BE2C (cell line): ENCODE data around the gene SLC25A17.

Experiments
- DNase-seq: peaks from one replicate; pipeline ENCODE4 v3.0.0-alpha.2; 2020
- H3K27me3 ChIP-seq: fragments of 250-450 bp; sonication (Bioruptor Pico); 2 replicates; pipeline ENCODE4 v1.5.1; 2020; ENCODE audit warnings: mild to moderate bottlenecking
- H3K36me3 ChIP-seq: fragments of 250-450 bp; sonication (Bioruptor Pico); 2 replicates; pipeline ENCODE4 v1.5.1; 2020; ENCODE audit warnings: mild to moderate bottlenecking
- H3K4me1 ChIP-seq: fragments of 250-450 bp; sonication (Bioruptor Pico); 2 replicates; pipeline ENCODE4 v1.5.1; 2020
- H3K4me3 ChIP-seq: 2 replicates; pipeline ENCODE4 v1.5.1; 2011; ENCODE audit warnings: low read depth, low read length
- H3K9me3 ChIP-seq: fragments of 250-450 bp; sonication (Bioruptor Pico); 2 replicates; pipeline ENCODE4 v1.5.1; 2020
- CTCF ChIP-seq: IDR thresholded peaks from 2 replicates; pipeline ENCODE4 v1.5.1; 2012; ENCODE audit warnings: mild to moderate bottlenecking, low read depth, low read length

SLC25A17 gene

DNA sequence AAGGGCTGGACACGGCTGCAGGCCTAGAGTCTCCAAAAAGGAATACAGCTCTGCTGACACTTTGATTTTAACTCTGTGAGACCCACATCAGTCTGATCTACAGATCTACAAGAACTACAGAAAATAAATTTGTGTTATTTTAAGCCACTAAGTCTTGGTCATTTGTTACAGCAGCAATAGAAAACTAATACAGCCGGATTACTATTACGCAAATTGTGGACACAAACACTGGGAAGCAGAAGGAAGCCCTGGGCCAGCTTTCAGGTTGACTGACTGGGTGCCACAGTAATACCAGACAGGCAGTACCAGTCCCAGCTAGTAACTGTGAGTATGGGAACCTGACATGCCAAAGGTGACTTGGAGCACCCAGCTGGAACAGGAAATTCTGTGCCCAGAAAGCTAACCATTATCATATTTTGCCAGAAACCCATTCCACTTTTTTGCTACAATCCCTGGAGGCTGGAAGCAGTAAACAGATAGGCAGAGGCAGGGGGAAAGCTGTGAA lies 13.4 kb downstream of the SLC25A17 start:
- no peak for DNase-seq
- Histone ChIP-seq H3K4me3 (no peak overlapping the region), H3K4me1 (no peaks in the 10 kb centered on the region), H3K9me3 (no peaks in the 10 kb centered on the region), H3K27me3 (no peaks in the 10 kb centered on the region), H3K36me3 (no peaks in the 10 kb centered on the region; the same call in 1 of the 2 replicates)
- no peak for TF ChIP-seq CTCF

GRCh38 chr22:40805239-40805638 lies 13.9 kb downstream of the SLC25A17 start:
- Histone ChIP-seq H3K9me3 (no peaks in the 10 kb centered on the region), H3K36me3 (no peaks in the 10 kb centered on the region; the same call in 1 of the 2 replicates), H3K27me3 (no peaks in the 10 kb centered on the region), H3K4me1 (no peaks in the 10 kb centered on the region), H3K4me3 (no peak overlapping the region)
- DNase-seq: no peak
- no peak for TF ChIP-seq CTCF

- TF ChIP-seq CTCF: no peak
- Histone ChIP-seq H3K36me3 (no peaks in the 10 kb centered on the region; the same call in 1 of the 2 replicates), H3K9me3 (no peaks in the 10 kb centered on the region), H3K27me3 (no peaks in the 10 kb centered on the region), H3K4me1 (no peaks in the 10 kb centered on the region), H3K4me3 (no peak overlapping the region)
- DNase-seq: no peak
Measured at GRCh38 chr22:40803321-40803720, 15.8 kb downstream of the SLC25A17 start.

DNA sequence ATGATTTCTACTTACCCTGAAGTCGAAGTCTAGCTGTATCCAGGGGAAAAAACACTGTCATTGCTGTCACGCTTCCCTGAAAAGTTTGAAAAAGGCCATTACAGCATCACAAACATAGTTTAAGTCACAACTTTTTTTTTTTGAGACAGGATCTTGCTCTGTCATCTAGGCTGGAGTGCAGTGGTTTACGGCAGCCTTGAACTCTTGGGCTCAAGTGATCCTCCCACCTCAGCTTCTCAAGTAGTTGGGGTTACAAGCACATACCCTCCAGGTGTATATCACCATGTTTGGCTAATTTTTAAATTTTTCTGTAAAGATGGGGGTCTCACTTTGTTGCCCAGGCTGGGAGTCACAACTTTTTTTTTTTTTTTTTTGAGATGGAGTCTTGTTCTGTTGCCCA lies 20.1 kb downstream of the SLC25A17 start:
- Histone ChIP-seq H3K27me3 (no peaks in the 10 kb centered on the region), H3K9me3 (no peaks in the 10 kb centered on the region), H3K4me1 (peaks cover 2% of the 10 kb centered on the region; the same call in 1 of the 2 replicates), H3K4me3 (no peak overlapping the region), H3K36me3 (no peaks in the 10 kb centered on the region; the same call in 1 of the 2 replicates)
- no peak for DNase-seq
- TF ChIP-seq CTCF: no peak

- H3K4me3 ChIP-seq: no peak overlapping the region
- DNase-seq: no peak
- peaks cover 2% of the 10 kb centered on the region; the same call in 1 of the 2 replicates for H3K4me1 ChIP-seq
- TF ChIP-seq CTCF: no peak
- no peaks in the 10 kb centered on the region for H3K27me3 ChIP-seq
- H3K36me3 ChIP-seq: peaks cover 2% of the 10 kb centered on the region
- H3K9me3 ChIP-seq: no peaks in the 10 kb centered on the region
Measured at GRCh38 chr22:40797427-40797826, 21.7 kb downstream of the SLC25A17 start.

DNA sequence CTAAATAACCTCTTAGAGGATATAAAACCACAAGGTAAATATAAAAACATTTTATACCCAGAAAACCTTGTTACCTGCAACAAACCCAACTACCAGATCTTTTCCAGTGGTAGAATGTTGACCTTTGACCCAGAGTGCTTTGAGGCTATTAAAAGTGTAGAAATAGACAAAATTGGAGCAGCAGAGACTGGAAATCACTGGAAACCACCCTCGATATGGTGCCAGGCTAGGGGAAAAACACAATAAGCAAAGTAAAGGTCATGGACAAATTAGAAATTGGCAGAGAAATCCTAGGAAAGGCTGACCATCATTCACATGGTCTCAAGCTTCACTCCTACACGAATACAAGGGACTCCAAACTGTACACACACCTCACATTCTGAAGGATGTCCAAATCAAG lies 26.7 kb downstream of the SLC25A17 start:
- Histone ChIP-seq H3K9me3 (no peaks in the 10 kb centered on the region), H3K27me3 (no peaks in the 10 kb centered on the region), H3K36me3 (peaks cover 21% of the 10 kb centered on the region), H3K4me1 (peaks cover 2% of the 10 kb centered on the region; the same call in 1 of the 2 replicates), H3K4me3 (no peak overlapping the region)
- DNase-seq: no peak
- TF ChIP-seq CTCF: no peak
